Hepatocyte (in vitro differentiated cells): ENCODE results near the gene STAT1. TPM values are rescaled to one million over a fixed set of nuclear protein-coding genes. Genes with fewer than 3 reads are reported as not detected.

Experiments used
- DNase-seq: peaks from one replicate; pipeline ENCODE4 v3.0.0-alpha.2; 2016; ENCODE audit warnings: low spot score
- H2AFZ ChIP-seq: fragments of 200-600 bp; sonication (generic); 2 replicates; pipeline ENCODE4 v1.6.0; 2016; ENCODE audit warnings: antibody characterized with exemption, mild to moderate bottlenecking
- H3K27ac ChIP-seq: fragments of 200-600 bp; sonication (generic); 2 replicates; pipeline ENCODE4 v1.5.1; 2016; ENCODE audit warnings: mild to moderate bottlenecking
- H3K27me3 ChIP-seq: fragments of 200-600 bp; sonication (generic); 2 replicates; pipeline ENCODE4 v1.6.1; 2016
- H3K36me3 ChIP-seq: fragments of 200-600 bp; sonication (generic); replicated peaks from 2 replicates; pipeline ENCODE4 v1.5.1; 2016; ENCODE audit warnings: low read depth; ENCODE audit not compliant: insufficient read depth
- H3K4me1 ChIP-seq: fragments of 200-600 bp; sonication (generic); 2 replicates; pipeline ENCODE4 v1.5.1; 2016; ENCODE audit warnings: mild to moderate bottlenecking, moderate library complexity; ENCODE audit not compliant: insufficient read depth
- H3K4me2 ChIP-seq: fragments of 200-600 bp; sonication (generic); 2 replicates; pipeline ENCODE4 v1.6.0; 2016
- H3K4me3 ChIP-seq: fragments of 200-600 bp; sonication (generic); 2 replicates; pipeline ENCODE4 v1.5.1; 2016; ENCODE audit warnings: mild to moderate bottlenecking
- H3K79me2 ChIP-seq: fragments of 200-600 bp; sonication (generic); 2 replicates; pipeline ENCODE4 v1.6.0; 2017; ENCODE audit warnings: mild to moderate bottlenecking
- H3K9me2 ChIP-seq: fragments of 200-600 bp; sonication (generic); replicated peaks from 2 replicates; pipeline ENCODE4 v1.6.0; 2017; ENCODE audit warnings: mild to moderate bottlenecking; ENCODE audit not compliant: insufficient read depth
- H3K9me3 ChIP-seq: fragments of 200-600 bp; sonication (generic); 2 replicates; pipeline ENCODE4 v1.5.1; 2016; ENCODE audit warnings: low read depth, mild to moderate bottlenecking
- H4K20me1 ChIP-seq: fragments of 200-600 bp; sonication (generic); 2 replicates; pipeline ENCODE4 v1.6.0; 2016; ENCODE audit warnings: mild to moderate bottlenecking; ENCODE audit not compliant: insufficient read depth, poor library complexity, severe bottlenecking
- CTCF ChIP-seq: fragments of 200-600 bp; sonication (generic); IDR thresholded peaks from 2 replicates; pipeline ENCODE4 v1.5.1; 2016; ENCODE audit warnings: antibody characterized with exemption, mild to moderate bottlenecking; ENCODE audit not compliant: poor library complexity
- EZH2 ChIP-seq: fragments of 200-600 bp; sonication (generic); IDR thresholded peaks from 2 replicates; pipeline ENCODE4 v1.6.1; 2016; ENCODE audit warnings: antibody characterized with exemption, mild to moderate bottlenecking, borderline replicate concordance
- EZH2phosphoT487 ChIP-seq: fragments of 200-600 bp; sonication (generic); IDR thresholded peaks from one replicate; pipeline ENCODE4 v1.6.1; 2018; ENCODE audit warnings: antibody characterized with exemption, mild to moderate bottlenecking, low read depth, moderate library complexity; ENCODE audit not compliant: unreplicated experiment, severe bottlenecking
- WGBS: methylation state at CpG from one replicate; pipeline ENCODE4 v1.1.6; 2016; ENCODE audit warnings: low lambda C conversion rate; ENCODE audit errors: missing lambda C conversion rate; 5-methylcytosine and 5-hydroxymethylcytosine counted together
- polyA plus RNA-seq: library from polyadenylated mRNA; unstranded; fragments of >200 nt; fragmentation: Nextera tagmentation; extraction: Ambion mirVana; gene quantifications from 2 replicates; pipeline ENCODE4 v1.2.1, GENCODE V29; 2016
- total RNA-seq: library from RNA; depleted of rRNA; stranded (reverse); fragments of >200 nt; gene quantifications from 2 replicates; pipeline ENCODE4 v1.2.3, GENCODE V29; 2014

Gene STAT1
- total and polyA plus RNA-seq, 2 experiments from 2014 or later: 53.3 to 124 TPM

GRCh38 chr2:190977505-190977904, 36.5 kb downstream of the STAT1 start:
- H3K9me2 ChIP-seq: no peaks in the 10 kb centered on the region
- H3K4me1 ChIP-seq: peaks cover 22% of the 10 kb centered on the region
- H3K9me3 ChIP-seq: no peaks in the 10 kb centered on the region
- no peaks in the 10 kb centered on the region for H4K20me1 ChIP-seq
- H3K4me2 ChIP-seq: no peak overlapping the region
- no peak for DNase-seq
- WGBS: 92% methylated on average over 5 of the region's 5 CpGs
- H3K79me2 ChIP-seq: no peaks in the 10 kb centered on the region
- H2AFZ ChIP-seq: no peak overlapping the region
- H3K4me3 ChIP-seq: no peak overlapping the region
- TF ChIP-seq EZH2 (no peak), EZH2phosphoT487 (no peak), CTCF (no peak)
- no peak overlapping the region for H3K27ac ChIP-seq
- H3K27me3 ChIP-seq: no peaks in the 10 kb centered on the region
- H3K36me3 ChIP-seq: peaks cover 14% of the 10 kb centered on the region

DNA sequence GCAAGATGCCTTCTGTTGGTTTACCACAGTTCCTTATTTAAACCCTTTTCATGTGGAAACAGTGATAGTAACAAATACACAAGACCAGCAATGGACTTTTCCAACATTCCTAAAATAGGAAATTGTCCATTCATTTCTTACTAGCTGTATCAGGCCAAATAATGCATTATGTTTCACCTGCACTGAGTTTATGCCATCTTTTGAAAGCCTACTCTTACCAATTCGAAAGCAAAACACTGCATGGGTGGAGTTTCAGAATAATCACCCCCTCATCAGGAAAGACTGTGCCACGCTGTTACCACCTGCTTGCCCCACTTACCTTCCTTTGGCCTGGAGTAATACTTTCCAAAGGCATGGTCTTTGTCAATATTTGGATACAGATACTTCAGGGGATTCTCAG, 37.5 kb downstream of the STAT1 start:
- no peak for TF ChIP-seq EZH2phosphoT487
- no peak for TF ChIP-seq EZH2
- TF ChIP-seq CTCF: no peak
- 96% methylated on average over 2 of the region's 2 CpGs for WGBS
- no peaks in the 10 kb centered on the region for H3K9me2 ChIP-seq
- DNase-seq: no peak
- H2AFZ ChIP-seq: no peak overlapping the region
- no peak overlapping the region for H3K27ac ChIP-seq
- H3K27me3 ChIP-seq: no peaks in the 10 kb centered on the region
- H3K4me1 ChIP-seq: peaks cover 19% of the 10 kb centered on the region
- no peaks in the 10 kb centered on the region for H3K9me3 ChIP-seq
- no peaks in the 10 kb centered on the region for H3K79me2 ChIP-seq
- no peak overlapping the region for H3K4me2 ChIP-seq
- peaks cover 14% of the 10 kb centered on the region for H3K36me3 ChIP-seq
- H4K20me1 ChIP-seq: no peaks in the 10 kb centered on the region
- no peak overlapping the region for H3K4me3 ChIP-seq

- WGBS: 97% methylated on average over 12 of the region's 12 CpGs
These were observed 39.2 kb downstream of the STAT1 start for GRCh38 chr2:190974629-190975361.

More at GRCh38 chr2:190974629-190975361, 39.2 kb downstream of the STAT1 start:
- no peak for DNase-seq
- H3K9me3 ChIP-seq: no peaks in the 10 kb centered on the region
- no peaks in the 10 kb centered on the region for H3K27me3 ChIP-seq
- H3K4me1 ChIP-seq: peaks cover 7% of the 10 kb centered on the region
- no peaks in the 10 kb centered on the region for H3K9me2 ChIP-seq
- H3K79me2 ChIP-seq: no peaks in the 10 kb centered on the region
- no peaks in the 10 kb centered on the region for H4K20me1 ChIP-seq
- TF ChIP-seq EZH2phosphoT487 (no peak), CTCF (no peak), EZH2 (no peak)
- no peak overlapping the region for H3K27ac ChIP-seq
- H3K4me2 ChIP-seq: no peak overlapping the region
- no peak overlapping the region for H2AFZ ChIP-seq
- H3K36me3 ChIP-seq: peaks cover 14% of the 10 kb centered on the region
- H3K4me3 ChIP-seq: no peak overlapping the region
